HUES64 (cell line): ENCODE results near the gene SLC5A4.
"Not testable (repeated sequence)": the region's sequence is repeated elsewhere in the genome, so short reads cannot be mapped to it uniquely, and the experiment has no call there.

Experiments
- H3K27ac ChIP-seq: 2 replicates; pipeline ENCODE4 v1.7.0; 2013; ENCODE audit warnings: low read depth, low read length, inconsistent platforms
- H3K27me3 ChIP-seq: 2 replicates; pipeline ENCODE4 v1.6.1; 2013; ENCODE audit warnings: mild to moderate bottlenecking, low read length; ENCODE audit not compliant: insufficient read depth
- H3K36me3 ChIP-seq: 2 replicates; pipeline ENCODE4 v1.6.1; 2013; ENCODE audit warnings: mild to moderate bottlenecking, low read length; ENCODE audit not compliant: insufficient read depth
- H3K4me1 ChIP-seq: 2 replicates; pipeline ENCODE4 v1.6.1; 2013; ENCODE audit warnings: mild to moderate bottlenecking, low read length, moderate library complexity; ENCODE audit not compliant: insufficient read depth
- H3K4me3 ChIP-seq: 2 replicates; pipeline ENCODE4 v1.5.1; 2013; ENCODE audit warnings: mild to moderate bottlenecking, low read length, moderate library complexity
- H3K9ac ChIP-seq: 2 replicates; pipeline ENCODE4 v1.6.1; 2013; ENCODE audit warnings: mild to moderate bottlenecking, low read depth, low read length
- H3K9me3 ChIP-seq: 2 replicates; pipeline ENCODE4 v1.6.1; 2013; ENCODE audit warnings: low read depth, low read length; ENCODE audit not compliant: insufficient read depth
- WGBS: fragments of 150-250, 120-280 bp; methylation state at CpG from one replicate; pipeline ENCODE4 v1.1.7; 2013; ENCODE audit warnings: missing lambda C conversion rate; 5-methylcytosine and 5-hydroxymethylcytosine counted together

The SLC5A4 gene

GRCh38 chr22:32199341-32199740 lies 55.8 kb downstream of the SLC5A4 start:
- H3K27me3 ChIP-seq, result peaks cover 28% of the 10 kb centered on the region
- no peak overlapping the region for H3K4me3 ChIP-seq
- H3K9ac ChIP-seq, result no peak overlapping the region
- H3K36me3 ChIP-seq, result no peaks in the 10 kb centered on the region
- H3K27ac ChIP-seq, result no peak overlapping the region
- no peaks in the 10 kb centered on the region for H3K4me1 ChIP-seq
- H3K9me3 ChIP-seq, result no peaks in the 10 kb centered on the region
- 95% methylated on average over 6 of the region's 6 CpGs for whole genome bisulfite sequencing

DNA sequence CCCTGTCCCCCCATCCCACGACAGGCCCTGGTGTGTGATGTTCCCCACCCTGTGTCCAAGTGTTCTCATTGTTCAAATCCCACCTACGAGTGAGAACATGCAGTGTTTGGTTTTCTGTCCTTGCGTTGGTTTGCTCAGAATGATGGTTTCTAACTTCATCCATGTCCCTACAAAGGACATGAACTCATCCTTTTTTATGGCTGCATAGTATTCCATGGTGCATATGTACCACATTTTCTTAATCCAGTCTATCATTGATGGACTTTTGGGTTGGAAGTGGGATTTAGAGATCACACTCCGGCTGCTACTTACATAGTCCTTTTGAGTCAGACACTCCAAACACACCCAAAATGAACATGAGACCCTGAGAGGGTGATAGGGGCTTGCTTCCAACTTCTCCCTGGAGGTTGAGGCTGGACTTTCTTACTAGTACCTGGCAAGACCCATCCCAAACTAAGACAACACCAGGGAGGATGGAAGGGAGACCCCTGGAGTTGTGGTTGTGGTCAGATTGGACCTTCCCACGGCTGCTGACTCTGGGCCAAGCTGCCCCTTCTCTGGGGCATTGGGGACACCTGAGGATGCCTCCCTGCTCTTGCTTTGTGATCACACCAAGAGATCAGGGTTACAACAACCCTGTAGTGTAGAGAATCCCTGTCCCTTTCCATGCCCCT lies 57.5 kb downstream of the SLC5A4 start:
- H3K36me3 ChIP-seq, H3K4me3 ChIP-seq, H3K9me3 ChIP-seq, H3K4me1 ChIP-seq, H3K27ac ChIP-seq, H3K9ac ChIP-seq: not testable (repeated sequence)
- 84% methylated on average over 5 of the region's 5 CpGs for WGBS
- peaks cover 12% of the 10 kb centered on the region for H3K27me3 ChIP-seq

GRCh38 chr22:32195900-32196299 lies 59.2 kb downstream of the SLC5A4 start:
- not testable (repeated sequence) for H3K4me1 ChIP-seq

GRCh38 chr22:32193346-32193745 lies 61.8 kb downstream of the SLC5A4 start:
- H3K9me3 ChIP-seq, H3K9ac ChIP-seq, H3K27ac ChIP-seq, H3K4me3 ChIP-seq, H3K4me1 ChIP-seq, H3K36me3 ChIP-seq: not testable (repeated sequence)
- H3K27me3 ChIP-seq, result peaks cover 11% of the 10 kb centered on the region
- 91% methylated on average over 9 of the region's 9 CpGs for WGBS

More at GRCh38 chr22:32195900-32196299, 59.2 kb downstream of the SLC5A4 start:
- not testable (repeated sequence) for H3K27ac ChIP-seq, H3K4me3 ChIP-seq, H3K27me3 ChIP-seq, H3K36me3 ChIP-seq, H3K9ac ChIP-seq, H3K9me3 ChIP-seq
- WGBS, result 86% methylated on average over 2 of the region's 3 CpGs

GRCh38 chr22:32191021-32191420 lies 64.1 kb downstream of the SLC5A4 start:
- not testable (repeated sequence) for H3K27ac ChIP-seq, H3K27me3 ChIP-seq, H3K9me3 ChIP-seq, H3K4me1 ChIP-seq, H3K9ac ChIP-seq, H3K36me3 ChIP-seq, H3K4me3 ChIP-seq
- 90% methylated on average over 15 of the region's 15 CpGs for WGBS

GRCh38 chr22:32185821-32186220 lies 69.3 kb downstream of the SLC5A4 start:
- H3K9me3 ChIP-seq, result no peaks in the 10 kb centered on the region
- no peaks in the 10 kb centered on the region for H3K36me3 ChIP-seq
- 89% methylated on average over 3 of the region's 3 CpGs for WGBS
- H3K9ac ChIP-seq, result no peak overlapping the region
- peaks cover 7% of the 10 kb centered on the region for H3K27me3 ChIP-seq
- H3K27ac ChIP-seq, result no peak overlapping the region
- no peak overlapping the region for H3K4me3 ChIP-seq
- no peaks in the 10 kb centered on the region for H3K4me1 ChIP-seq

GRCh38 chr22:32183625-32184024 lies 71.5 kb downstream of the SLC5A4 start:
- Histone ChIP-seq H3K9ac (no peak overlapping the region), H3K27ac (no peak overlapping the region), H3K36me3 (no peaks in the 10 kb centered on the region), H3K4me1 (no peaks in the 10 kb centered on the region), H3K27me3 (peaks cover 7% of the 10 kb centered on the region), H3K4me3 (no peak overlapping the region), H3K9me3 (no peaks in the 10 kb centered on the region)
- WGBS, result 94% methylated on average over 3 of the region's 3 CpGs

GRCh38 chr22:32181043-32181442 lies 74.1 kb downstream of the SLC5A4 start:
- WGBS, result 87% methylated on average over 6 of the region's 6 CpGs
- no peaks in the 10 kb centered on the region for H3K36me3 ChIP-seq
- no peaks in the 10 kb centered on the region for H3K9me3 ChIP-seq
- no peak overlapping the region for H3K4me3 ChIP-seq
- H3K4me1 ChIP-seq, result no peaks in the 10 kb centered on the region
- no peak overlapping the region for H3K9ac ChIP-seq
- H3K27me3 ChIP-seq, result peaks cover 27% of the 10 kb centered on the region
- no peak overlapping the region for H3K27ac ChIP-seq

DNA sequence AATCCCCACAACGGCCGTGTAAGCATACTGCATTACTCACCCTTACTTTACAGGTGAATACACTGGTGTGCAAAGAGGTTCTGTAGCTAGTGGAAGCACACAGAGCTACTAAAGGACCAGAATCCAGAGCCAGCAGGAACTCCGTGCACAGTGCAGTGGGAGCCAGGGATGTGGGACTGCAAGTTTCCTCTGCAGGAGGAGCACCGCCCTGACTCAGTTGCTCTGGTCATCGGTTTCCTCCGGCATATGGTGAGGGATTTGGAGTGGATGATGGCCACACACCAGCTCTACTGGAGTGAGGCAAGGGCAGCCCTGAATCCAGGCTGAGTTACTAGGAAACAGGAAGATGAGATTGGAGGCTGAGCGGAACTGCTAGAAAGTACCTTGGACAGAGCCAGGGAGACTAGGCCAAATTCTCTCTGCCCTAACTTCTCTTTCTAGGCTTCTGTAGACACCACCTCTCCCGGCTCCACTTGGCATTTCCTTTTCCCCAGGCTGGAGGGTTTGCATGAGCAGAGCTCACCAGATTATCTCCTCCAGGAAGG lies 77.9 kb downstream of the SLC5A4 start:
- H3K4me1 ChIP-seq, result no peaks in the 10 kb centered on the region
- 87% methylated on average over 7 of the region's 8 CpGs for WGBS
- H3K9me3 ChIP-seq, result no peaks in the 10 kb centered on the region
- no peak overlapping the region for H3K9ac ChIP-seq
- peaks cover 46% of the 10 kb centered on the region for H3K27me3 ChIP-seq
- H3K36me3 ChIP-seq, result no peaks in the 10 kb centered on the region
- H3K4me3 ChIP-seq, result no peak overlapping the region
- H3K27ac ChIP-seq, result no peak overlapping the region

GRCh38 chr22:32175683-32176644 lies 79.2 kb downstream of the SLC5A4 start:
- H3K27me3 ChIP-seq, result peaks cover 46% of the 10 kb centered on the region
- WGBS, result 6% methylated on average over 73 of the region's 73 CpGs
- no peaks in the 10 kb centered on the region for H3K9me3 ChIP-seq
- peak overlapping the region; percentile 41 for H3K4me3 ChIP-seq
- no peak overlapping the region for H3K27ac ChIP-seq
- no peaks in the 10 kb centered on the region for H3K36me3 ChIP-seq
- no peak overlapping the region; the same call in 1 of the 2 replicates for H3K9ac ChIP-seq
- no peaks in the 10 kb centered on the region for H3K4me1 ChIP-seq

GRCh38 chr22:32175115-32175514 lies 80.0 kb downstream of the SLC5A4 start:
- Histone ChIP-seq H3K36me3 (no peaks in the 10 kb centered on the region), H3K27me3 (peaks cover 46% of the 10 kb centered on the region), H3K4me3 (no peak overlapping the region), H3K9ac (no peak overlapping the region), H3K9me3 (no peaks in the 10 kb centered on the region), H3K4me1 (no peaks in the 10 kb centered on the region), H3K27ac (no peak overlapping the region)
- 92% methylated on average over 11 of the region's 11 CpGs for WGBS
